Muscle layer of duodenum (tissue), 2 donors: ENCODE measurements around the gene KBTBD13.

Source experiments
- H3K27ac ChIP-seq: one replicate; pipeline ENCODE4 v1.7.0; 2013; ENCODE audit warnings: mild to moderate bottlenecking, low read length
- H3K27me3 ChIP-seq: one replicate; pipeline ENCODE4 v1.7.0; 2013; ENCODE audit warnings: low read depth, mild to moderate bottlenecking, control low read depth, low read length
- H3K36me3 ChIP-seq, 2 donors: one replicate each; pipeline ENCODE4 v1.7.0; 2013; ENCODE audit warnings: low read length in 2 of 2, control low read depth in 1 of 2, mild to moderate bottlenecking in 1 of 2; ENCODE audit not compliant: insufficient read depth in 2 of 2, control insufficient read depth in 1 of 2
- H3K4me1 ChIP-seq, 2 donors: one replicate each; pipeline ENCODE4 v1.7.0; 2013; ENCODE audit warnings: low read length in 2 of 2, mild to moderate bottlenecking in 2 of 2, control low read depth in 1 of 2, moderate library complexity in 1 of 2; ENCODE audit not compliant: insufficient read depth in 2 of 2, control insufficient read depth in 1 of 2
- H3K4me3 ChIP-seq, 2 donors: one replicate each; pipeline ENCODE4 v1.7.0; 2013; ENCODE audit warnings: low read length in 2 of 2, low read depth in 1 of 2, mild to moderate bottlenecking in 1 of 2
- H3K9me3 ChIP-seq, 2 donors: one replicate each; pipeline ENCODE4 v1.7.0; 2013; ENCODE audit warnings: low read length in 2 of 2, control low read depth in 1 of 2, mild to moderate bottlenecking in 1 of 2; ENCODE audit not compliant: control insufficient read depth in 1 of 2
- donor health status: healthy.

The KBTBD13 gene

DNA sequence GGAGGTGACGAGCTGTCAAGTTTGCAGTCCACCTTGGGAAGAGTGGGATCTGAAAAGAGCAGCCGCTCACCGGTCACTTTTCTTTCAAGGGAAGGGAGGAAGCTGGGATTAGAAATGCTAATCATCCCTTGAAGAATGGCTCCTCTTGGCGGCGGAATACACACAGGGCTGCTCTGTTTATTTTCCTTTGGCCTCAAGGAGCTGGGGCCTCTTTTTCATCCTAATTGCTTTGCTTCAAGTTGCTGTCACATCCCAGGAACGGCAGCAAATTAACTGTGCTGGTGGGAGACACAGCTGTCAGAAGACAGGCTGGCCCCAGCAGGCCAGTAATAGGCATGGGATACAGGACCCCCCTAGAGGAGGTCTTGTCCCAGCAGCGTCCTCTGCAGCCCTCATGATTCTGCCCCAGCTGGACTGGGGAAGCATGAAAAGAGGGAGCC is 6.7 kb downstream of the KBTBD13 start:
- Histone ChIP-seq H3K27ac (no peak overlapping the region), H3K27me3 (no peaks in the 10 kb centered on the region), H3K36me3 (no peaks in the 10 kb centered on the region), H3K4me3 (no peak overlapping the region), H3K9me3 (no peaks in the 10 kb centered on the region), H3K4me1 (peaks cover 6 to 22% of the 10 kb centered on the region in 2 donors)

DNA sequence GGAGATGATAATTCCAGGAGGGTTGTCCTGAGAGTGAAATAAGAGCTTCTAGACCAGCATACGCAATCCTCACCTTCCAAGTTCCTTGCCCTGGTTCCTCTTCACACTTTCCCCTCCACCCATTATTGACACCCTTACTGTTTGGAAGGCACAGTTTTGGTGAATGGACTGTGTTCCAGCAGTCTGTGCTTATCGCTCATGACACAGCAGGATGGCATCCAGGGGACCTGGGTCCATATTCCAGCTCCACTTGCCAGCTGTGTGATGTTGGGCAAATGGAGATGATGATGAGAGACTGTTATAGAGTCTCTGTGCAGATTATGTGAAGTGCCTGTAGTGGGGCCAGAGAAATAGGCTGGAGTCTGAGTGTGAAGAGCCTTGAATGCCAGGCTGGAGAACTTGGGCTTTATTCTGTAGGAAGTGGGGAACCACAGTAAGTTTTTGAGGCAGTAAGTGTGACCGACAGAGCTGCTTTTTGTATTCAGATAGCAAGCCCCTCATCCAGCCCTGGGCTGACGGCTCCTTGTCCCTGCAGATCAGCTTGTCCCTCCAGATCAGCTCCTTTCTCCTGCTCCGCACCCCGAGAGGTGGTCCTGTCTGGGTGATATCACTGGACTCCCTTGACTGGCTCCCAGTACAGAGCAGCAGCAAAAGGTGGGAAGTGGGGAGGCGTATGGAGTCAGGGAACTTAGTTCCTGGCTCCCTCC is 8.1 kb downstream of the KBTBD13 start:
- Histone ChIP-seq H3K4me1 (peaks cover 10 to 22% of the 10 kb centered on the region in 2 donors), H3K4me3 (no peak overlapping the region), H3K36me3 (no peaks in the 10 kb centered on the region), H3K27me3 (no peaks in the 10 kb centered on the region), H3K9me3 (no peaks in the 10 kb centered on the region), H3K27ac (no peak overlapping the region)

DNA sequence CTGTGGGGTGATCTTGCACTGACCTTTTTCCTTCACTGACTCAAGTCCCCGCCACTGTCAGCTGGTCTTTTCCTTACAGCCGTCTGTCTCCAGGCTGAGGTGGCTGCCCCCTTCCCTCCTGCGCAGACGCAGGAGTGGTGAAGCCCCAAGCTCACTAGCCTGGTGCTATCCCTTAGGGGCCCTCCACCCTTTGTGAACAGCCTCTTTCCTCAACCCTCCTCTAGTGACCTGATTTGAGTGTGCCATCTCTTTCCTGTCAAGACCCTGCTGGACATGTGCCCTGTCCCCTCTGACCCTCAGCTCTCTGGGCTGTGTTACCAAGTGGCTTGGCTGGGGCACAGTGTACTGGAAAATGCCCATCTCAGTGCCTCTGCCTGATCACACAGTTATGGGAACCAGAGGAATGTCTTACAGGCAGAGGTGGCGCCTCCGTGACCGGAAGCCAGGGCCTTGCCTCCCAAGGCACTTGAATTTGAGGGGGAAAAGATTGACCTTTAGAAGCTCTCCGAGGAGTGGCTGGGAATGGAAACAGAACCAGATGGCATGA is 8.7 kb downstream of the KBTBD13 start:
- no peaks in the 10 kb centered on the region for H3K27me3 ChIP-seq
- no peak overlapping the region for H3K4me3 ChIP-seq
- H3K9me3 ChIP-seq: no peaks in the 10 kb centered on the region
- H3K4me1 ChIP-seq: peaks cover 10 to 22% of the 10 kb centered on the region in 2 donors
- no peaks in the 10 kb centered on the region for H3K36me3 ChIP-seq
- H3K27ac ChIP-seq: no peak overlapping the region

DNA sequence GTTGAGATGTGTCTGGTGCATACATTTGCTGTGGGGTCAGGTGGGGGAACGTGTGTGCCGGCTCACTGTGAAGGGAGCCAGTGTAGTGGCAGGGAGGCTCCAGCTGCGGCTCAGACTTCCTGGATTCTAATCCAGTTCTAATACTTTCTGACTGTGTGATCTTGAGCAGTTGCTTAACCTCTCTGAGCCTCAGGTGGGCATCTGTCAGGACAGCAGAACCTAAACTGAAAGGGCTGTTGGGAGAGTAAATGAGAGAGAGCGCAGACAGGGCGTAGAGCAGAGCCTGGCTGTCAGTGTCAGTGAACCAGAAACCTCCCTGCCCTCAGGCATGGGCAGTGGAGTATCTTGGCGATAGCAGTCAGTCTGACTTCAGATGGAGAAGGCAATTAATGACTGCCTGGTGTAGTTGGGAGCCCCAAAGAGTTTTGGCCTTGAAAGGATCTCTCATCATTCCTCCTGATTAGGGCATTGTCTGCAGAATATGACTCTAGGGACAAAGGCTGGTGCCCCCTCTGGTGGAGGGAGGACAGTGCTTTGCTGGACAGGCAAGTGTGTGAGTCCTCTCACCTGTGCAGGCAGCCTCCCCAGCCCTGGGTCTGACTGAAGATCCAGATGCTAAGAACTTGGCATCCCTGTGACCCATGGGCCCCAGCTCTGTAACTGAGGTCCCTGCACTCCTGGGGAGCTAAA is 9.6 kb downstream of the KBTBD13 start:
- no peaks in the 10 kb centered on the region for H3K27me3 ChIP-seq
- H3K9me3 ChIP-seq: no peaks in the 10 kb centered on the region
- no peaks in the 10 kb centered on the region for H3K36me3 ChIP-seq
- peaks cover 10 to 22% of the 10 kb centered on the region in 2 donors for H3K4me1 ChIP-seq
- no peak overlapping the region for H3K4me3 ChIP-seq
- no peak overlapping the region for H3K27ac ChIP-seq

DNA sequence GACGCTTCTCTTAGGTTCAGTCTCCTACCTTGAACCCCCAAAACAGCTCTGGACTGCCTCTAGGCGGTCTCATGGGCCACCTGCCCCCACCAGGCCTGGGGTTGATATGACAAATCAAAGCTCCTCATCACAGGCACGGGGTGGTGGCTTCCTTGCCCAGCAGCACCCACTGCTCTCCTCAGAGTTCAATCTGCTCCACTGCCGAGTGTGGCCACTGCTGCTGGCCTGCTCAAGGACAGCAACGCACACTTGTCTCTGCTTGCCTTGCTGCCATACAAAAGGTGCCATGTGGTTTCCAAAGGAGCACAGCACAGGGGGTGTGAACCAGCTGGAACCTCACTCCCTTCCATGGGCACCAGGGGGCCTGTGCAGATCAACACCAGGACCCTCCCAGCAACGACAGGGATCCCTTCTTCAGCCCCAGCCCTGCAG is 10.2 kb downstream of the KBTBD13 start:
- H3K27me3 ChIP-seq: no peaks in the 10 kb centered on the region
- H3K27ac ChIP-seq: no peak overlapping the region
- no peaks in the 10 kb centered on the region for H3K9me3 ChIP-seq
- peaks cover 10 to 22% of the 10 kb centered on the region in 2 donors for H3K4me1 ChIP-seq
- H3K4me3 ChIP-seq: no peak overlapping the region
- no peaks in the 10 kb centered on the region for H3K36me3 ChIP-seq

DNA sequence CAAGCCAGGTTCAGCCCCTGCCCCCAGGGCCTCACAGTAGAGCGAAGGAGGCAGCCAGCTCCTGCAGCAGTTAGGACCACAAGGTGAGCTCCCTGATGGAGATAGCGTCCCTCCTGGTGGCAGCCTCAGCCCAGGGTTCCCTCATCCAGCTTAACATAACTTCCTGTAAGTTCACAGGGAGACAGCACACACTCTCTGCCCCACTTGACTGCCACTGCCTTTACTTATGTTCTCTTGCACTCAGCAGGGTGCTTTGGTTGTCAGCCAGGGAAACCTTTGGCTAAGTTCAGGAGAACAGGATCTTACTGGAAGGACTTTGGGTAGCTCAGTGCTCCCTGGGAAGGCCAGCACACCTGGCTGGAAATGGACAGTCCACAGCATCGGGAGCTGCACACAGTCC is 10.9 kb downstream of the KBTBD13 start:
- Histone ChIP-seq H3K4me3 (no peak overlapping the region), H3K9me3 (no peaks in the 10 kb centered on the region), H3K27ac (no peak overlapping the region), H3K4me1 (peaks cover 10 to 18% of the 10 kb centered on the region in 2 donors), H3K36me3 (no peaks in the 10 kb centered on the region), H3K27me3 (no peaks in the 10 kb centered on the region)

DNA sequence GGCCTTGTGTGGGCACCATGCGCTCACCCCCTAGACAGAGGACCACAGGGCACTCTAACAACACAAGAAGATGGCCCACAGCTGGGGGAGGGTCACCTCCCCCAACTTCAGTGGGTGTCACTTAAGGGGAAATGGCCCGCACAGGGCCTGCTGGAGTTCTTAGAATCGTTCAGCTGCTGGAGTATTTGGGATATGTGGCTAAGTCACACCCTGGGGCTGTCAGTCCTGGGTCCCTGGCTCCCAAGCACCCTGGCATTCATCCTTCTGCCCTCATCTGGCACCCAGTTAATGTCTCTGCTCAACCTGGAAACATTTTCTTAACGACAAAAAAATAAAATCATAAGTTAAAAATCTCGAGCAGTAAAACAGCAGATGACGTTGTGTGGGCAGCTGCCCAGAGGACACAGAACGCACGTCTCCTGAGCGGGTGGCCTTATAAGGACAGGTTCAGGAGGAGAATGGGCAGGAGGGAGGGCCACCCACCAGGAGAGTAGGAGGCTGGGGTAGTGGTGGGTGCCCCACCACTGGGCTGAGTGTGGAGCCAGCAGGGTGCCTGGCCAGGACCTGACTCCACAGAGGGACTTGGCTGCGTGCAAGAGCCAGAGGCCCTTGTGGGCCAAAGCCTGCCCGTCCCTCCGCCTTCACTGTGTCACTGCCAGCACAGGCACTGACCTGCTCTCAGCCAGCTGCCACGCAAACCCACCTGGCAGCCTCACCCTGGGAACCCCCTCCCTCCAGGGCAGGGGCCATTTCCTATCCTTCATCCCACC is 11.5 kb downstream of the KBTBD13 start:
- Histone ChIP-seq H3K27ac (no peak overlapping the region), H3K4me3 (no peak overlapping the region), H3K27me3 (no peaks in the 10 kb centered on the region), H3K4me1 (peaks cover 4 to 11% of the 10 kb centered on the region in 2 donors), H3K9me3 (no peaks in the 10 kb centered on the region), H3K36me3 (no peaks in the 10 kb centered on the region)

DNA sequence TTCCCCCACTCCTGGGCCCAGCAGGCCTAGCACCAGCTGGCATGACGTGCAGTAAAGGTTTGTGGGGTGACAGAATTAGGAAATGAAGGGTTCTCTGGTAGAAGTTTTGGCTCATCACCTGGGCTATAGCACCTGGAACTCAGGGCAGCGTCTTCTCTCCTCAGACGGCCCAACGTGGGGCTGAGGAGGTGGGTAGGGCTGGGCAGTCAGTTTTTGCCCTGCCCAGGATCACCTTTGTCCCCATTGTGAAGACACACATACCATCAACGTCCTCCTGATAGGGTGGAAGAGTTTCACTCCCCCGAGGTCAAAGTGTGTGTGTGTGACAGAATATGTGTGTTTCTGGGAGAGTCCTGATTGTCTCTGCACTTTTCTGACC is 12.1 kb downstream of the KBTBD13 start:
- Histone ChIP-seq H3K27ac (peak overlapping the region; percentile 60), H3K9me3 (no peaks in the 10 kb centered on the region), H3K4me3 (no peak overlapping the region), H3K27me3 (no peaks in the 10 kb centered on the region), H3K36me3 (no peaks in the 10 kb centered on the region), H3K4me1 (peaks cover 4 to 5% of the 10 kb centered on the region in 2 donors)

DNA sequence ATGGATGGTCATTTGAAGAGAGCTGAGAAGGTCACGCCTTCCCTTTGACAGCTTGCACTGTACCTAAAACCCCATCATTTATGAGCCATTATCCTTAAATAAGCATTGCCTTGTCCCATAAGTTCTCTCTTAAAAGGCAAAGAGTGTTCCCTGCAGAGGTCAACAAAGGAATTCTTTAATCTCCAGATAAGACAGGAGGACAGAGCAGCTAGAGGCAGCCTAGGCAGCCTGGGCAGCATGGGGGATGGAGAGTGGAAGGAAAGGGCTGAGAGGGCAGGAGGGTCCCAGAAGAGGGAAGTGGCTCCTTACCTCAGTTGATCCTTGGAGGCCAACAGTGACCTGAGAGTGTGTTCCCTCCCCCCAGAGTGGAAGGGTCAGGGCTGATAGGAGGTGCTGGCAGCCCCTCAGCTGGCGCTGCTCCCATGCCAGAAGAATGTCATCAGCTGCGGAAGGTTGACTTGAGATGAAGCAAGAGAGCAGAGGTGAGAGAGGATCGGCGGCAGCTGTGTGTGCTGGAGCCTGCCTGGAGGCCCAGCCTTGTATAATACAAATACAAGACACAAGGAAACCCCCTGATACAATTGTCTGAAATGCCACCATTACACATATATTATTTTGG is 12.8 kb downstream of the KBTBD13 start:
- no peaks in the 10 kb centered on the region for H3K9me3 ChIP-seq
- no peaks in the 10 kb centered on the region for H3K27me3 ChIP-seq
- H3K4me1 ChIP-seq: peaks cover 4% of the 10 kb centered on the region in 2 donors
- no peak overlapping the region for H3K4me3 ChIP-seq
- peak overlapping the region; percentile 60 for H3K27ac ChIP-seq
- H3K36me3 ChIP-seq: no peaks in the 10 kb centered on the region

DNA sequence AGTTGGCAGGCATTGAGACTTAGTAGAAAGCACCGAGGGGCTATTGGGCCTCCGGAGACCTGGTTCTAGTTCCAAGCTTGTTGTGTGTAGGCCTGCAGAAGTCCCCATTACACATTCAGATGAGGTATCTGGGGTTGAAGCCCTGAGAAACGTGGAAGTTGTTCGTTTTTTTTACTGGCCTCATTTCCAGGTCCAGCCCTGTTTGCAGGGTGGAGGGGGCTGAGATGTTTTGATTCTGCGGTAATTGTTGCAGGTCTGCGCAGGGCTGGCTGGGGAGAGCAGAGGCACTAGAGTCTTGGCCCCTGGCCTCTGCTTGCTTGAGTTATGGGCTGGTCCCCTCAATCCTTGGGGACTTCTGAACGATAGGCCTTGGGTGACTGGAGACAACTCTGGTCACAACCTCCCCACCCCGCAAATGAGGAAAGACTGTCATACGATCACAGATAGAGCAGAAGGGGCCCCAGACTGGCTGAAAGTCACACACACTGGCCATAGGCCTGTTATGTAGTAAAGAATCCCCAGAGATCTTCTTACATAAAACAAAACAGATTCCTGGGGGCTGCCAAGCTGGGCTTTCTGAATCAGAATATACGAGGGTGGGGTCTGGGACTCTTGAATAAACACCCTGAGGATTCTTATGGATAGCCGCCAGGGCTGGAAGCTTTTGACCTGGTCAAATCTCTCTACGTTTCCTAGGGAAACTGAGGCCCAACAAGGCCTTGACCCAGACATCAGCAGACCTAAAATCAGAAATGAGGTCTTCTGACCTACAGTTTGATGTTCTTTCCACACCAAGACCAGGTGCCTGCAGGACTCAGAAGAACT is 15.6 kb downstream of the KBTBD13 start:
- peaks cover 4% of the 10 kb centered on the region in 2 donors for H3K4me1 ChIP-seq
- H3K27me3 ChIP-seq: no peaks in the 10 kb centered on the region
- H3K9me3 ChIP-seq: no peaks in the 10 kb centered on the region
- H3K27ac ChIP-seq: no peak overlapping the region
- H3K36me3 ChIP-seq: peaks cover 0 to 4% of the 10 kb centered on the region in 2 donors
- no peak overlapping the region for H3K4me3 ChIP-seq
